ENCODE results near the gene POM121L12. TPM values are rescaled to one million over a fixed set of nuclear protein-coding genes. Genes with fewer than 3 reads are reported as not detected.

Gene POM121L12
- total RNA-seq, 3 donors from 2014 or later: not detected

DNA sequence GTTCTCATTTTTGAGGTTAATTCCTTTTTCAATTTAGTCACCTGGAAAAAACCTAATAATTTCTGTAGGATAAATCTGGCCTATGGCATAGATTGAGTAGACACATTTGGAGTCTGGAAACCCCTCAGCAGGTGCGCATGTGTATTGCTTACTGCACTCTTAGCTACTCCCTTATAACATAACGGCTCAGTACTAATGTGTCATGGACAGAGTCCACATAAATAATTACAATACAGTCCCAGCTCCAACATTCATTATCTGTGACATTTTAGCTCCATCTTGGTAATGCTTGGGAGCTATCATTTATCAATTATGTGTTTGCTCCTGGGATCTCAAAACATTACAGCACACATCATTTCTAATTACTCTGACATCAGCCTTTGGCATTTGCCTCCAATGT is 33.2 kb downstream of the POM121L12 start:
- no peak overlapping the region for H3K27ac ChIP-seq
- no peaks in the 10 kb centered on the region for H3K4me1 ChIP-seq
- TF ChIP-seq, protein P1, sequence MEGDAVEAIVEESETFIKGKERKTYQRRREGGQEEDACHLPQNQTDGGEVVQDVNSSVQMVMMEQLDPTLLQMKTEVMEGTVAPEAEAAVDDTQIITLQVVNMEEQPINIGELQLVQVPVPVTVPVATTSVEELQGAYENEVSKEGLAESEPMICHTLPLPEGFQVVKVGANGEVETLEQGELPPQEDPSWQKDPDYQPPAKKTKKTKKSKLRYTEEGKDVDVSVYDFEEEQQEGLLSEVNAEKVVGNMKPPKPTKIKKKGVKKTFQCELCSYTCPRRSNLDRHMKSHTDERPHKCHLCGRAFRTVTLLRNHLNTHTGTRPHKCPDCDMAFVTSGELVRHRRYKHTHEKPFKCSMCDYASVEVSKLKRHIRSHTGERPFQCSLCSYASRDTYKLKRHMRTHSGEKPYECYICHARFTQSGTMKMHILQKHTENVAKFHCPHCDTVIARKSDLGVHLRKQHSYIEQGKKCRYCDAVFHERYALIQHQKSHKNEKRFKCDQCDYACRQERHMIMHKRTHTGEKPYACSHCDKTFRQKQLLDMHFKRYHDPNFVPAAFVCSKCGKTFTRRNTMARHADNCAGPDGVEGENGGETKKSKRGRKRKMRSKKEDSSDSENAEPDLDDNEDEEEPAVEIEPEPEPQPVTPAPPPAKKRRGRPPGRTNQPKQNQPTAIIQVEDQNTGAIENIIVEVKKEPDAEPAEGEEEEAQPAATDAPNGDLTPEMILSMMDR (IDR thresholded peaks at IDR 0.05): no peak
- no peak for TF ChIP-seq POLR2AphosphoS5 (IDR thresholded peaks at IDR 0.05)
- no peak for TF ChIP-seq POLR2A (IDR thresholded peaks at IDR 0.05)
- no peak for DNase-seq (ENCODE audit: low spot score in 2 of 2)
- no peak overlapping the region for H3K4me3 ChIP-seq
- intact Hi-C loops (cut with DNase I; ENCODE audit: low total_unique reads): no loop called here
- no peaks in the 10 kb centered on the region for H3K27me3 ChIP-seq
- H3K9me3 ChIP-seq: no peaks in the 10 kb centered on the region
- no peaks in the 10 kb centered on the region for H3K36me3 ChIP-seq

DNA sequence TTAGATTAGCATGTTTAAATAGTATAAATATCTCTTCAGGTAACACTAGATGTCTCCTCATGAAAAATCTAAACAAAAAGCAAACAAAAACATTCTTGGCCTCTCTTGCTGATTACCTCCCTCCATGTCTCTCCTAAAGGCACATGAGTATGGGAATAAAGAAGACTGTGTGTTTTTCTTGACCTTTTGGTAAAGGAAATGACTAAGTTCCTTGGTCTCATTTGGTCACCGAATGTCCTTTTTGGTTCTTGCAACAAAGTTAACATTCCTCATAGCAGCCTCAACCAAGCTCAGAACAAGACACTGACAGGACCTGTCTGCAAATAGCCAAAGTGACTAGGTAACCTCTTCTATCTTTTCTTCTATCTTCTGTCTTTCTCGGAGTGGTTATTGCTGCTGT is 35.5 kb downstream of the POM121L12 start:
- no peak for DNase-seq (ENCODE audit: low spot score in 2 of 2)
- Histone ChIP-seq H3K27me3 (no peaks in the 10 kb centered on the region), H3K9me3 (no peaks in the 10 kb centered on the region), H3K27ac (no peak overlapping the region), H3K4me3 (no peak overlapping the region), H3K4me1 (no peaks in the 10 kb centered on the region), H3K36me3 (no peaks in the 10 kb centered on the region)
- TF ChIP-seq, protein P1 (IDR thresholded peaks at IDR 0.05): no peak
- TF ChIP-seq POLR2A (IDR thresholded peaks at IDR 0.05) (no peak), POLR2AphosphoS5 (IDR thresholded peaks at IDR 0.05) (no peak)
- intact Hi-C loops (cut with DNase I; ENCODE audit: low total_unique reads): no loop called here

Data from breast epithelium (tissue), 4 donors.